ENCODE data around the gene SGMS1.
"Not testable (repeated sequence)": the region's sequence is repeated elsewhere in the genome, so short reads cannot be mapped to it uniquely, and the experiment has no call there.

The SGMS1 gene

GRCh38 chr10:50542871-50543270 is 80.9 kb downstream of the SGMS1 start:
- H3K4me1 Mint-ChIP-seq (ENCODE audit: low read depth), result peaks cover 47% of the 10 kb centered on the region
- no peaks in the 10 kb centered on the region for H3K9me3 Mint-ChIP-seq
- no peaks in the 10 kb centered on the region for H3K27me3 Mint-ChIP-seq
- intact Hi-C loops (cut with micrococcal nuclease), result no loop called here
- no peak overlapping the region for H3K27ac Mint-ChIP-seq
- H3K4me3 Mint-ChIP-seq, result no peak overlapping the region
- no peaks in the 10 kb centered on the region for H3K36me3 Mint-ChIP-seq (ENCODE audit: low read depth)

GRCh38 chr10:50541921-50542320 is 81.8 kb downstream of the SGMS1 start:
- Mint-ChIP-seq H3K36me3 (ENCODE audit: low read depth) (no peaks in the 10 kb centered on the region), H3K27me3 (no peaks in the 10 kb centered on the region), H3K9me3 (no peaks in the 10 kb centered on the region), H3K4me1 (ENCODE audit: low read depth) (peaks cover 47% of the 10 kb centered on the region), H3K27ac (no peak overlapping the region), H3K4me3 (no peak overlapping the region)
- intact Hi-C loops (cut with micrococcal nuclease), result no loop called here

GRCh38 chr10:50541317-50541716 is 82.4 kb downstream of the SGMS1 start:
- H3K4me3 Mint-ChIP-seq, result no peak overlapping the region
- no peak overlapping the region for H3K27ac Mint-ChIP-seq
- no peaks in the 10 kb centered on the region for H3K36me3 Mint-ChIP-seq (ENCODE audit: low read depth)
- H3K9me3 Mint-ChIP-seq, result no peaks in the 10 kb centered on the region
- intact Hi-C loops (cut with micrococcal nuclease), result no loop called here
- peaks cover 47% of the 10 kb centered on the region for H3K4me1 Mint-ChIP-seq (ENCODE audit: low read depth)
- no peaks in the 10 kb centered on the region for H3K27me3 Mint-ChIP-seq

- Mint-ChIP-seq H3K27me3 (no peaks in the 10 kb centered on the region), H3K36me3 (ENCODE audit: low read depth) (no peaks in the 10 kb centered on the region), H3K4me3 (no peak overlapping the region), H3K4me1 (ENCODE audit: low read depth) (peaks cover 47% of the 10 kb centered on the region), H3K27ac (no peak overlapping the region), H3K9me3 (no peaks in the 10 kb centered on the region)
- intact Hi-C loops (cut with micrococcal nuclease), result no loop called here
Observed at GRCh38 chr10:50540826-50541122, 83.0 kb downstream of the SGMS1 start.

- H3K27me3 Mint-ChIP-seq, result no peaks in the 10 kb centered on the region
- peaks cover 42% of the 10 kb centered on the region for H3K4me1 Mint-ChIP-seq (ENCODE audit: low read depth)
- H3K27ac Mint-ChIP-seq, result no peak overlapping the region
Observed at GRCh38 chr10:50540069-50540825, 83.5 kb downstream of the SGMS1 start.

GRCh38 chr10:50538555-50539398 is 85.0 kb downstream of the SGMS1 start:
- Mint-ChIP-seq H3K36me3 (ENCODE audit: low read depth) (no peaks in the 10 kb centered on the region), H3K27me3 (no peaks in the 10 kb centered on the region), H3K27ac (no peak overlapping the region), H3K9me3 (no peaks in the 10 kb centered on the region), H3K4me1 (ENCODE audit: low read depth) (peaks cover 35% of the 10 kb centered on the region), H3K4me3 (no peak overlapping the region)
- intact Hi-C loops (cut with micrococcal nuclease), result no loop called here

More at GRCh38 chr10:50540069-50540825, 83.5 kb downstream of the SGMS1 start:
- intact Hi-C loops (cut with micrococcal nuclease), result no loop called here
- Mint-ChIP-seq H3K36me3 (ENCODE audit: low read depth) (no peaks in the 10 kb centered on the region), H3K4me3 (no peak overlapping the region), H3K9me3 (no peaks in the 10 kb centered on the region)

GRCh38 chr10:50536617-50537240 is 87.0 kb downstream of the SGMS1 start:
- intact Hi-C loops (cut with micrococcal nuclease), result no loop called here
- no peaks in the 10 kb centered on the region for H3K36me3 Mint-ChIP-seq (ENCODE audit: low read depth)
- H3K27ac Mint-ChIP-seq, result no peak overlapping the region
- H3K4me3 Mint-ChIP-seq, result no peak overlapping the region
- peaks cover 22% of the 10 kb centered on the region for H3K4me1 Mint-ChIP-seq (ENCODE audit: low read depth)
- H3K9me3 Mint-ChIP-seq, result no peaks in the 10 kb centered on the region
- no peaks in the 10 kb centered on the region for H3K27me3 Mint-ChIP-seq

- intact Hi-C loops (cut with micrococcal nuclease); H3K27me3 Mint-ChIP-seq; H3K4me3 Mint-ChIP-seq; H3K4me1 Mint-ChIP-seq (ENCODE audit: low read depth); H3K36me3 Mint-ChIP-seq (ENCODE audit: low read depth); H3K27ac Mint-ChIP-seq; H3K9me3 Mint-ChIP-seq: not testable (repeated sequence)
Observed at GRCh38 chr10:50534748-50535376, 88.9 kb downstream of the SGMS1 start.

GRCh38 chr10:50533296-50533695 is 90.5 kb downstream of the SGMS1 start:
- Mint-ChIP-seq H3K27ac (no peak overlapping the region), H3K9me3 (no peaks in the 10 kb centered on the region), H3K27me3 (no peaks in the 10 kb centered on the region), H3K36me3 (ENCODE audit: low read depth) (no peaks in the 10 kb centered on the region), H3K4me1 (ENCODE audit: low read depth) (no peaks in the 10 kb centered on the region), H3K4me3 (no peak overlapping the region)
- intact Hi-C loops (cut with micrococcal nuclease), result no loop called here

GRCh38 chr10:50531388-50532077 is 92.2 kb downstream of the SGMS1 start:
- intact Hi-C loops (cut with micrococcal nuclease), result no loop called here
- Mint-ChIP-seq H3K36me3 (ENCODE audit: low read depth) (no peaks in the 10 kb centered on the region), H3K27ac (no peak overlapping the region), H3K4me1 (ENCODE audit: low read depth) (no peaks in the 10 kb centered on the region), H3K9me3 (no peaks in the 10 kb centered on the region), H3K4me3 (no peak overlapping the region), H3K27me3 (no peaks in the 10 kb centered on the region)

GRCh38 chr10:50529660-50530059 is 94.1 kb downstream of the SGMS1 start:
- H3K4me1 Mint-ChIP-seq (ENCODE audit: low read depth), result no peaks in the 10 kb centered on the region
- H3K9me3 Mint-ChIP-seq, result peaks cover 6% of the 10 kb centered on the region
- intact Hi-C loops (cut with micrococcal nuclease), result no loop called here
- peaks cover 7% of the 10 kb centered on the region for H3K36me3 Mint-ChIP-seq (ENCODE audit: low read depth)
- no peak overlapping the region for H3K27ac Mint-ChIP-seq
- no peak overlapping the region for H3K4me3 Mint-ChIP-seq
- no peaks in the 10 kb centered on the region for H3K27me3 Mint-ChIP-seq

- Mint-ChIP-seq H3K36me3 (ENCODE audit: low read depth) (peaks cover 7% of the 10 kb centered on the region), H3K4me3 (no peak overlapping the region), H3K9me3 (peaks cover 6% of the 10 kb centered on the region), H3K27ac (no peak overlapping the region), H3K27me3 (no peaks in the 10 kb centered on the region), H3K4me1 (ENCODE audit: low read depth) (no peaks in the 10 kb centered on the region)
- intact Hi-C loops (cut with micrococcal nuclease), result no loop called here
Observed at GRCh38 chr10:50528206-50528605, 95.5 kb downstream of the SGMS1 start.

GRCh38 chr10:50527442-50528043 is 96.2 kb downstream of the SGMS1 start:
- Mint-ChIP-seq H3K4me3 (no peak overlapping the region), H3K4me1 (ENCODE audit: low read depth) (no peaks in the 10 kb centered on the region), H3K9me3 (peaks cover 6% of the 10 kb centered on the region), H3K27me3 (no peaks in the 10 kb centered on the region), H3K36me3 (ENCODE audit: low read depth) (peaks cover 7% of the 10 kb centered on the region), H3K27ac (no peak overlapping the region)
- intact Hi-C loops (cut with micrococcal nuclease), result no loop called here
